Tibial nerve (tissue), 4 donors: ENCODE results near the gene LPXN. TPM values are rescaled to one million over a fixed set of nuclear protein-coding genes. Genes with fewer than 3 reads are reported as not detected.
"Not testable (repeated sequence)": the region's sequence is repeated elsewhere in the genome, so short reads cannot be mapped to it uniquely, and the experiment has no call there.

Experiments used
- DNase-seq, 2 donors: peaks; one replicate each; pipeline ENCODE4 v3.0.0-alpha.2; 2019; ENCODE audit warnings: low spot score in 2 of 2
- H3K27ac ChIP-seq, 4 donors: fragments of 200-600 bp; sonication (generic) in 3 of 4; one replicate each; pipeline ENCODE4 v1.5.1; 2017 to 2019; ENCODE audit warnings: mild to moderate bottlenecking in 1 of 4
- H3K27me3 ChIP-seq, 2 donors: fragments of 200-600 bp; sonication (generic) in 1 of 2; one replicate each; pipeline versions ENCODE4 v1.5.1 to v1.6.0; 2017 to 2019
- H3K36me3 ChIP-seq, 3 donors: fragments of 200-600 bp; sonication (generic); one replicate each; pipeline ENCODE4 v1.5.1; 2018 to 2019
- H3K4me1 ChIP-seq, 4 donors: fragments of 200-600 bp; sonication (generic) in 3 of 4; one replicate each; pipeline ENCODE4 v1.5.1; 2017 to 2019
- H3K4me3 ChIP-seq, 4 donors: fragments of 200-600 bp; sonication (generic) in 3 of 4; one replicate each; pipeline ENCODE4 v1.5.1; 2017 to 2019; ENCODE audit warnings: mild to moderate bottlenecking in 1 of 4, moderate library complexity in 1 of 4
- H3K9me3 ChIP-seq, 4 donors: fragments of 200-600 bp; sonication (generic) in 3 of 4; one replicate each; pipeline ENCODE4 v1.5.1; 2017 to 2019
- EP300 ChIP-seq, 2 donors: sonication (generic); formaldehyde crosslinking; IDR thresholded peaks; one replicate each; pipeline ENCODE4 v1.6.1; 2017; ENCODE audit warnings: antibody characterized with exemption in 2 of 2, mild to moderate bottlenecking in 1 of 2
- POLR2A ChIP-seq, 2 donors: fragments of 450-650 bp; IDR thresholded peaks; one replicate each; pipeline ENCODE4 v1.6.1; 2017; ENCODE audit warnings: antibody characterized with exemption in 2 of 2, mild to moderate bottlenecking in 2 of 2, moderate library complexity in 2 of 2
- WGBS, 2 donors: methylation state at CpG; one replicate each; pipeline ENCODE4 v1.1.5; 2018; 5-methylcytosine and 5-hydroxymethylcytosine counted together
- total RNA-seq, 4 donors: library from RNA; depleted of rRNA; stranded (reverse); fragments of >200 nt; gene quantifications; one replicate each; pipeline ENCODE4 v1.1.0, GENCODE V29; 2016
- TF ChIP-seq, protein P1 (sequence below), 5 experiments: fragments of 200-600 bp in 3 of 5; fragments of 450-650 bp in 2 of 5; sonication (generic) in 3 of 5; IDR thresholded peaks; one replicate each; pipeline ENCODE4 v1.5.1; 2016 to 2019; ENCODE audit warnings: antibody characterized with exemption in 5 of 5, mild to moderate bottlenecking in 3 of 5, moderate library complexity in 2 of 5

LPXN gene
- total RNA-seq, 4 donors from 2014 or later = 10.3 to 13.2 (median 11.9) TPM

DNA sequence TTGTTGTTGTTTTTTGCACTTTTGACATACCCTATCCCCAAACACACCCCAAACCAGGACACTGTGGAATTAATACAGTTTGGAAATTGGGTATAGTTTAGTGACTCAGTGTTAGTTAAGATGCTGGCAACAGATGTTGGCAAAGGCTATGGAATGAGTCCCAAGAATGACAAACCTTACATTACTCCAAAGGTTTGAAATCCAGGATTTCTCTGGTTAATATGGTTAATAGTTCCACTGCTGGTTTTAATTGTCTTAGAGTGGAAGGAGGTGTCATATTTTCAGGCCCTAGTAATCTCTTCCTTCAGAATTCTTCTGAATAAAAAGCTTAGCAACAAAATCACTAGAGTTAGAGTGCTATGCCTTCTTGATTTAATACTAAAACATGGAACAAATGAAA is 775 bp downstream of the LPXN start:
- Histone ChIP-seq H3K27me3 (no peaks in the 10 kb centered on the region), H3K4me3 (peak overlapping the region in 3 of 4 donors; percentile 3 to 27 (median 24)), H3K9me3 (no peaks in the 10 kb centered on the region), H3K27ac (peak overlapping the region in 3 of 4 donors; percentile 99 to 100 (median 100)), H3K4me1 (peaks cover 0 to 60% (median 34%) of the 10 kb centered on the region in 4 donors), H3K36me3 (peaks cover 0 to 4% (median 0%) of the 10 kb centered on the region in 3 donors)
- TF ChIP-seq, protein P1, sequence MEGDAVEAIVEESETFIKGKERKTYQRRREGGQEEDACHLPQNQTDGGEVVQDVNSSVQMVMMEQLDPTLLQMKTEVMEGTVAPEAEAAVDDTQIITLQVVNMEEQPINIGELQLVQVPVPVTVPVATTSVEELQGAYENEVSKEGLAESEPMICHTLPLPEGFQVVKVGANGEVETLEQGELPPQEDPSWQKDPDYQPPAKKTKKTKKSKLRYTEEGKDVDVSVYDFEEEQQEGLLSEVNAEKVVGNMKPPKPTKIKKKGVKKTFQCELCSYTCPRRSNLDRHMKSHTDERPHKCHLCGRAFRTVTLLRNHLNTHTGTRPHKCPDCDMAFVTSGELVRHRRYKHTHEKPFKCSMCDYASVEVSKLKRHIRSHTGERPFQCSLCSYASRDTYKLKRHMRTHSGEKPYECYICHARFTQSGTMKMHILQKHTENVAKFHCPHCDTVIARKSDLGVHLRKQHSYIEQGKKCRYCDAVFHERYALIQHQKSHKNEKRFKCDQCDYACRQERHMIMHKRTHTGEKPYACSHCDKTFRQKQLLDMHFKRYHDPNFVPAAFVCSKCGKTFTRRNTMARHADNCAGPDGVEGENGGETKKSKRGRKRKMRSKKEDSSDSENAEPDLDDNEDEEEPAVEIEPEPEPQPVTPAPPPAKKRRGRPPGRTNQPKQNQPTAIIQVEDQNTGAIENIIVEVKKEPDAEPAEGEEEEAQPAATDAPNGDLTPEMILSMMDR (IDR thresholded peaks at IDR 0.05) = no peak
- no peak for TF ChIP-seq EP300 (IDR thresholded peaks at IDR 0.05)
- no peak for TF ChIP-seq POLR2A (IDR thresholded peaks at IDR 0.05)
- no peak for DNase-seq

DNA sequence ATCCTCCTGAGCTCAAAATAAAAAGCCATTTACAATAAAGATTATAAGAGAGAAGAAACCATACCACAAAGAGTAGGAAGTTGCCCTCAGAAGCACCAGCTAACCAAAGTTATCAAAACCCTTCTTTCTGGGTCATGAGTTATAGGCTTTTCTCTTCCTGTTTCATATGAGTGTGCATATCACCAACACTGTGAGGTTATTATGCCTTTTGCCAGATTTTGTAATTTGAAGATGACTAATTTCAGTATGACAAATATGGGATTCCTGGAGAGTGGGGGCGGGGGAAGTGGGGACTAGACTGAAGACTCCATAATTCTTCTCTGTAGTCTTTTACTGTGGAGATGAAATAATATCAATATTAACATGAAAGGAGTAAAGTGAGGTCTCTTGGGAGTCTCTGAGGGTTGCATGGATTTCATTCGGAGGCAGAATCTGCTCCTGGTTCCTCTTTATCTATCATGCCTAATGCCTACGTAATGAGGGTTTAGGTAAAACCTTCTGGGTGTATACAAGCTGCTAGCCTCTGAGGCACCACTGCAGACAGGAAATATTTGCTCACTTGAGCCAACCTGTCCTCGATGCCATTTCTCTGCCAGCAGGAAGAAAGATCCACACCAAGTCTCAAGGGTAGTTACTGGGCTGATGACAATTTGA is 2.1 kb downstream of the LPXN start:
- peak overlapping the region in 3 of 4 donors; percentile 99 to 100 (median 100) for H3K27ac ChIP-seq
- 57 to 60% methylated on average over 4 of the region's 4 CpGs for WGBS, 2 donors
- DNase-seq = peak; percentile 41 to 75
- peak in 1 of 2 donors; percentile 64 for TF ChIP-seq EP300 (IDR thresholded peaks at IDR 0.05)
- TF ChIP-seq POLR2A (IDR thresholded peaks at IDR 0.05) = no peak
- no peak overlapping the region for H3K4me3 ChIP-seq
- no peaks in the 10 kb centered on the region for H3K27me3 ChIP-seq
- H3K4me1 ChIP-seq = peaks cover 0 to 60% (median 34%) of the 10 kb centered on the region in 4 donors
- H3K9me3 ChIP-seq = no peaks in the 10 kb centered on the region
- peaks cover 0 to 17% (median 0%) of the 10 kb centered on the region in 3 donors for H3K36me3 ChIP-seq

DNA sequence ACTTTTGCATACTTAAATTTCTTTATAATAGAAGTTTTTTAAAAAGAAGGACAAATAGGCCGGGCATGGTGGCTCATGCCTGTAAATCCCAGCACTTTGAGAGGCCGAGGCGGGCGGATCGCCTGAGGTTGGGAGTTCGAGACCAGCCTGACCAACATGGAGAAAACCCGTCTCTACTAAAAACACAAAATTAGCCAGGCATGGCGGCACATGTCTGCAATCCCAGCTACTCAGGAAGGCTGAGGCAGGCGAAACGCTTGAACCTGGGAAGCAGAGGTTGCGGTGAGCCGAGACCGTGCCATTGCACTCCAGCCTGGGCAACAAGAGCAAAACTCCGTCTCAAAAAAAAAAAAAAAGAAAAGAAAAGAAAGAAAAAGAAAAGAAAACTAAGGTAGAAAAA is 2.8 kb downstream of the LPXN start:
- not testable (repeated sequence) for DNase-seq, H3K27me3 ChIP-seq, H3K4me3 ChIP-seq, H3K9me3 ChIP-seq
- Histone ChIP-seq H3K27ac (peak overlapping the region in 3 of 4 donors; percentile 99 to 100 (median 100)), H3K36me3 (peaks cover 0 to 22% (median 0%) of the 10 kb centered on the region in 3 donors), H3K4me1 (peaks cover 0 to 60% (median 34%) of the 10 kb centered on the region in 4 donors)
- 90 to 91% methylated on average over 14 of the region's 14 CpGs for WGBS, 2 donors

DNA sequence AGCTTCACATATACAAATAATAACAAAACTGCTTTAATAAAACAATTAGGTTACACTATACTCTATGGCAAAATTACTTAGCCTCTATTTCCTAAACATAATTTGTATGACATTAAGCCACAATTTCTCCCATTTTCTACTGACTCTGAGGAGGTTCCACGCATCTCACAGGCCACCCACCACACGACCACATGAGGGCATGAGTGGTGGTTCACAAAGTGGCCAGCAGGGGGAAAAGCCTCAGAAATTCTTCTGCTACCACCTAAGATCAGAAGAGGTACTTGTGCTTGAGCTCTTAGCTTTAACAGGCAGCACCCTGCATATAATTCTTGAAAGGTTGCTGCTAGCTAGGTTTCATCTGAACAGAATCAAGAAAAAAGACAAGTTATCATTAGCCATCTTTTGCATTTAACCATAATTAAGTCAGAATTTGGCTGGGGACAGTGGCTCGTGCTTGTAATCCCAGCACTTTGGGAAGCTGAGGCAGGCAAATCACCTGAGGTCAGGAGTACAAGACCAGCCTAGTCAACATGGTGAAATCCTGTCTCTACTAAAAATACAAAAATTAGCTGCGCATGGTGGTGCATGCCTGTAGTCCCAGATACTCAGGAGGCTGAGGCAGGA is 7.7 kb downstream of the LPXN start:
- 50 to 53% methylated on average over 4 of the region's 4 CpGs for WGBS, 2 donors

DNA sequence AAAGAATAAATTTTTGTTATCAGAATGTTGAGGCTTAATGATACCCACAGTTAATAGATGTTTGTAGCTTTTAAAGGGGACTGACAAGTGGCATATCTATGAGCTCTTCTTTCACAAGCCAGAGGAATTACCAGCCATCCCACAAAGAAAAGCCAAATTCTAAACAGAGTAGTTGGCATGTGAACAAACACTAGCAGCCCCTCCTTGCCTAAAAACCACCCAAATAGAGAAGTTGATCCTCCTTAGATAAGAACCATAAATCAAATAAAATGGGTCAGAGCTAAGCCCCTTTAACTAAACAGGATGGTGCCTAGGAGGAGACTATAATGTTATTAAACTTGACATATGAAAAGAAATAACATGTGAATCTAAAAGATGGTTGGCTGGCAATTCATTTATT is 11.4 kb downstream of the LPXN start:
- no peaks in the 10 kb centered on the region for H3K27me3 ChIP-seq
- H3K4me3 ChIP-seq = no peak overlapping the region
- no peak overlapping the region for H3K27ac ChIP-seq
- no peaks in the 10 kb centered on the region for H3K9me3 ChIP-seq
- peaks cover 0 to 13% (median 2%) of the 10 kb centered on the region in 4 donors for H3K4me1 ChIP-seq
- TF ChIP-seq POLR2A (IDR thresholded peaks at IDR 0.05) (no peak), EP300 (IDR thresholded peaks at IDR 0.05) (no peak)
- TF ChIP-seq, protein P1 (IDR thresholded peaks at IDR 0.05) = no peak
- DNase-seq = no peak
- peaks cover 0 to 33% (median 0%) of the 10 kb centered on the region in 3 donors for H3K36me3 ChIP-seq

More for the DNA sequence above, 7.7 kb downstream of the LPXN start:
- no peaks in the 10 kb centered on the region for H3K27me3 ChIP-seq
- no peak overlapping the region for H3K27ac ChIP-seq
- no peak for TF ChIP-seq POLR2A (IDR thresholded peaks at IDR 0.05)
- TF ChIP-seq, protein P1 (IDR thresholded peaks at IDR 0.05) = peak; percentile 53 to 76 (median 63)
- peaks cover 0 to 20% (median 2%) of the 10 kb centered on the region in 4 donors for H3K4me1 ChIP-seq
- H3K4me3 ChIP-seq = no peak overlapping the region
- peak in 1 of 2 donors; percentile 58 for DNase-seq
- peaks cover 0 to 33% (median 0%) of the 10 kb centered on the region in 3 donors for H3K36me3 ChIP-seq
- no peaks in the 10 kb centered on the region for H3K9me3 ChIP-seq

DNA sequence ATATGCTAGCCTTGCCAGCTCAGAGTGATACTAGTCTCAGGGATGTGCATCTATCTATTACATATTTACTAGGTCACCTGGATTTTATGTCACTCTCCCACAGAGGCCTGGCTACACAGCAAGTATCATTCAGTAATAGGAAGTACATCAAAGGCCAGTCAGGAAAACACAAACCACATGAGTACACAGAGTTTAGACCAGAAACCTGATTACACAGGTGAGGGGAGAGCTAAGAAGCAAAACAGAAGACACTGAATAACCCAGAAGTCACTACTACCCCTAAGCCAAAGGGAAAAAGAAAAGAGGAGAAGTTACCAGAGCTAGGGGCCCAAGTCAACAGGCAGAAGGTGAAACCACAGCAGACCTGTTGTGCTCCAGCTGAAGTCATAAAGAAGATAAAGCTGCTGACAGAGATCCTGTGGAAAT is 13.3 kb downstream of the LPXN start:
- Histone ChIP-seq H3K27ac (no peak overlapping the region), H3K27me3 (no peaks in the 10 kb centered on the region), H3K4me3 (no peak overlapping the region), H3K36me3 (peaks cover 0 to 21% (median 0%) of the 10 kb centered on the region in 3 donors), H3K4me1 (peaks cover 0 to 13% (median 2%) of the 10 kb centered on the region in 4 donors), H3K9me3 (no peaks in the 10 kb centered on the region)
- no peak for TF ChIP-seq POLR2A (IDR thresholded peaks at IDR 0.05)
- TF ChIP-seq, protein P1 (IDR thresholded peaks at IDR 0.05) = no peak
- no peak for DNase-seq
